Esophagus muscularis mucosa (tissue), 4 donors: ENCODE measurements around the gene GRID1. TPM values are rescaled to one million over a fixed set of nuclear protein-coding genes. Genes with fewer than 3 reads are reported as not detected.

Experiments
- DNase-seq: peaks from one replicate; pipeline ENCODE4 v3.0.0-alpha.2; 2017; ENCODE audit errors: extremely low spot score
- H3K27ac ChIP-seq, 4 donors: fragments of 200-600 bp; sonication (generic); replicated peaks in 1 of 4; 1 replicate in 3 of 4; 2 replicates in 1 of 4; pipeline ENCODE4 v1.5.1; 2016 to 2019; ENCODE audit warnings: mild to moderate bottlenecking in 1 of 4
- H3K27me3 ChIP-seq, 4 donors: fragments of 200-600 bp; sonication (generic); one replicate each; pipeline versions ENCODE4 v1.5.1 to v1.6.0; 2016 to 2019
- H3K36me3 ChIP-seq, 4 donors: fragments of 200-600 bp; sonication (generic); one replicate each; pipeline ENCODE4 v1.5.1; 2016 to 2019
- H3K4me1 ChIP-seq, 4 donors: fragments of 200-600 bp; sonication (generic); one replicate each; pipeline ENCODE4 v1.5.1; 2016 to 2019
- H3K4me3 ChIP-seq, 4 donors: fragments of 200-600 bp; sonication (generic); 1 replicate in 2 of 4; 2 replicates in 2 of 4; pipeline ENCODE4 v1.5.1; 2016 to 2019; ENCODE audit warnings: mild to moderate bottlenecking in 4 of 4, moderate library complexity in 1 of 4
- H3K9me3 ChIP-seq, 4 donors: fragments of 200-600 bp; sonication (generic); 1 replicate in 3 of 4; 2 replicates in 1 of 4; pipeline ENCODE4 v1.5.1; 2016 to 2019
- EP300 ChIP-seq: sonication (generic); formaldehyde crosslinking; IDR thresholded peaks from one replicate; pipeline ENCODE4 v1.6.1; 2017; ENCODE audit warnings: antibody characterized with exemption
- POLR2A ChIP-seq: fragments of 450-650 bp; IDR thresholded peaks from one replicate; pipeline ENCODE4 v1.6.1; 2017; ENCODE audit warnings: antibody characterized with exemption, moderate library complexity, mild to moderate bottlenecking, low read depth
- POLR2AphosphoS5 ChIP-seq, 2 donors: sonication (generic); formaldehyde crosslinking; IDR thresholded peaks; one replicate each; pipeline ENCODE4 v1.6.1; 2017; ENCODE audit warnings: antibody characterized with exemption in 2 of 2
- WGBS: methylation state at CpG from one replicate; pipeline ENCODE4 v1.1.5; 2018; 5-methylcytosine and 5-hydroxymethylcytosine counted together
- intact Hi-C: fragments of 100-400 bp; cut with DNase I; formaldehyde crosslinking; loops from one replicate; pipeline ENCODE4 v1.15.1; 2023
- total RNA-seq, 4 donors: library from RNA; depleted of rRNA; stranded (reverse); fragments of >200 nt; gene quantifications; one replicate each; pipeline versions ENCODE4 v1.1.0 to v1.2.1, GENCODE V29; 2016
- TF ChIP-seq, protein P1 (sequence below), 3 experiments: fragments of 200-600 bp in 2 of 3; fragments of 450-650 bp in 1 of 3; sonication (generic) in 2 of 3; IDR thresholded peaks; one replicate each; pipeline ENCODE4 v1.5.1; 2017 to 2019; ENCODE audit warnings: antibody characterized with exemption in 3 of 3, mild to moderate bottlenecking in 2 of 3, moderate library complexity in 1 of 3

Gene GRID1
- total RNA-seq, 4 donors from 2014 or later = under 0.01 to 1.3 (median 1.1) TPM

DNA sequence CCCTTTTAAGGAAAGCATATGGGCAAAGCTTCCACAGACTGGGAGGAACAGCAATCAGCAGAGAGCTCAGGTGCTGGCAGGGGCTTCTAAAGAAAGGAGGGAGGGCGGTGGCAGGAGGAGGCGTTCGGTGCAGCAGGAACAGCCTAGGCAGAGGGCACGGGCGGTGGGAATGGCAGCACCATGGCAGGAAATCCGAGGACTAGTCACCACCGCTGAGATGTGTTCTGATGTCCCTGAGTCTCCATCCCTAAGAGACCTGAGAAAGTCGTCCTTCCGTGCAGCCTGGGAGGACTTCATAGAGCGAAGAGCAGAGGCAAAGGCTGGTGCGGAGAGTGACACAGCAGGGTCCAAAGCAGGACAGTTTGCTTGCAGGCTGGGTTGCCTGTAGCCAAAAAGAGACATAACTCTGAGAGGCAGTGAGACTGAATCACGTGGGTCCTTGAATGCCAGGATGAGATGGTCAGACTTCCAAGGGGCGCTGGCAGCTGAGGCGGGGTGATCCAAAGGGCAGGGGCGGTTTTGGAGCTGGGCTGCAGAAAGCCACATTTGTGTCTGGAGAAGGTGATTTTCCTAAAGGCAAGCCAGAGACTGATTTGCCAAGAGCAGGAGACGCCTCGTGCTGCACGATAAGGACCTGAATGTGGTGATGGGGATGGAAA lies 35.8 kb upstream of the GRID1 start:
- Histone ChIP-seq H3K4me3 (peak overlapping the region in 1 of 4 donors; percentile 3), H3K27me3 (peaks cover 0 to 8% (median 0%) of the 10 kb centered on the region in 4 donors), H3K27ac (peak overlapping the region in 3 of 4 donors; percentile 27 to 95 (median 85)), H3K9me3 (no peaks in the 10 kb centered on the region), H3K4me1 (peaks cover 36 to 38% (median 37%) of the 10 kb centered on the region in 4 donors), H3K36me3 (no peaks in the 10 kb centered on the region)
- DNase-seq = no peak
- 25% methylated on average over 15 of the region's 18 CpGs for WGBS
- intact Hi-C loops = loop anchor here (5.0 kb wide), 1 partner anchor 45 kb away; no protein-coding TSS in a partner anchor
- TF ChIP-seq POLR2A (no peak), POLR2AphosphoS5 (IDR thresholded peaks at IDR 0.05) (no peak), EP300 (no peak)
- TF ChIP-seq, protein P1, sequence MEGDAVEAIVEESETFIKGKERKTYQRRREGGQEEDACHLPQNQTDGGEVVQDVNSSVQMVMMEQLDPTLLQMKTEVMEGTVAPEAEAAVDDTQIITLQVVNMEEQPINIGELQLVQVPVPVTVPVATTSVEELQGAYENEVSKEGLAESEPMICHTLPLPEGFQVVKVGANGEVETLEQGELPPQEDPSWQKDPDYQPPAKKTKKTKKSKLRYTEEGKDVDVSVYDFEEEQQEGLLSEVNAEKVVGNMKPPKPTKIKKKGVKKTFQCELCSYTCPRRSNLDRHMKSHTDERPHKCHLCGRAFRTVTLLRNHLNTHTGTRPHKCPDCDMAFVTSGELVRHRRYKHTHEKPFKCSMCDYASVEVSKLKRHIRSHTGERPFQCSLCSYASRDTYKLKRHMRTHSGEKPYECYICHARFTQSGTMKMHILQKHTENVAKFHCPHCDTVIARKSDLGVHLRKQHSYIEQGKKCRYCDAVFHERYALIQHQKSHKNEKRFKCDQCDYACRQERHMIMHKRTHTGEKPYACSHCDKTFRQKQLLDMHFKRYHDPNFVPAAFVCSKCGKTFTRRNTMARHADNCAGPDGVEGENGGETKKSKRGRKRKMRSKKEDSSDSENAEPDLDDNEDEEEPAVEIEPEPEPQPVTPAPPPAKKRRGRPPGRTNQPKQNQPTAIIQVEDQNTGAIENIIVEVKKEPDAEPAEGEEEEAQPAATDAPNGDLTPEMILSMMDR (IDR thresholded peaks at IDR 0.05) = no peak

GRCh38 chr10:86401588-86402282 lies 35.1 kb upstream of the GRID1 start:
- Histone ChIP-seq H3K4me3 (peak overlapping the region; percentile 62 to 88 (median 67)), H3K27me3 (peaks cover 0 to 8% (median 0%) of the 10 kb centered on the region in 4 donors), H3K4me1 (peaks cover 36 to 38% (median 37%) of the 10 kb centered on the region in 4 donors), H3K27ac (peak overlapping the region; percentile 65 to 95 (median 88)), H3K36me3 (no peaks in the 10 kb centered on the region), H3K9me3 (no peaks in the 10 kb centered on the region)
- TF ChIP-seq EP300 (no peak), POLR2AphosphoS5 (IDR thresholded peaks at IDR 0.05) (no peak), POLR2A (no peak)
- TF ChIP-seq, protein P1 (IDR thresholded peaks at IDR 0.05) = no peak
- DNase-seq = no peak
- WGBS = 23% methylated on average over 26 of the region's 27 CpGs
- intact Hi-C loops = loop anchor here (5.0 kb wide), 1 partner anchor 46 kb away; no protein-coding TSS in a partner anchor

GRCh38 chr10:86400705-86401587 lies 34.4 kb upstream of the GRID1 start:
- TF ChIP-seq, protein P1 (IDR thresholded peaks at IDR 0.05) = peak in 1 of 3 experiments; percentile 21
- no peak for TF ChIP-seq POLR2AphosphoS5 (IDR thresholded peaks at IDR 0.05)
- Histone ChIP-seq H3K9me3 (no peaks in the 10 kb centered on the region), H3K4me1 (peaks cover 36 to 38% (median 37%) of the 10 kb centered on the region in 4 donors), H3K27me3 (peaks cover 0 to 8% (median 0%) of the 10 kb centered on the region in 4 donors), H3K27ac (peak overlapping the region; percentile 65 to 95 (median 88)), H3K4me3 (peak overlapping the region; percentile 62 to 88 (median 67)), H3K36me3 (no peaks in the 10 kb centered on the region)
- intact Hi-C loops = loop anchor here (5.0 kb wide), 1 partner anchor 46 kb away; no protein-coding TSS in a partner anchor
- no peak for DNase-seq
- under 1% methylated on average over 20 of the region's 76 CpGs for WGBS

DNA sequence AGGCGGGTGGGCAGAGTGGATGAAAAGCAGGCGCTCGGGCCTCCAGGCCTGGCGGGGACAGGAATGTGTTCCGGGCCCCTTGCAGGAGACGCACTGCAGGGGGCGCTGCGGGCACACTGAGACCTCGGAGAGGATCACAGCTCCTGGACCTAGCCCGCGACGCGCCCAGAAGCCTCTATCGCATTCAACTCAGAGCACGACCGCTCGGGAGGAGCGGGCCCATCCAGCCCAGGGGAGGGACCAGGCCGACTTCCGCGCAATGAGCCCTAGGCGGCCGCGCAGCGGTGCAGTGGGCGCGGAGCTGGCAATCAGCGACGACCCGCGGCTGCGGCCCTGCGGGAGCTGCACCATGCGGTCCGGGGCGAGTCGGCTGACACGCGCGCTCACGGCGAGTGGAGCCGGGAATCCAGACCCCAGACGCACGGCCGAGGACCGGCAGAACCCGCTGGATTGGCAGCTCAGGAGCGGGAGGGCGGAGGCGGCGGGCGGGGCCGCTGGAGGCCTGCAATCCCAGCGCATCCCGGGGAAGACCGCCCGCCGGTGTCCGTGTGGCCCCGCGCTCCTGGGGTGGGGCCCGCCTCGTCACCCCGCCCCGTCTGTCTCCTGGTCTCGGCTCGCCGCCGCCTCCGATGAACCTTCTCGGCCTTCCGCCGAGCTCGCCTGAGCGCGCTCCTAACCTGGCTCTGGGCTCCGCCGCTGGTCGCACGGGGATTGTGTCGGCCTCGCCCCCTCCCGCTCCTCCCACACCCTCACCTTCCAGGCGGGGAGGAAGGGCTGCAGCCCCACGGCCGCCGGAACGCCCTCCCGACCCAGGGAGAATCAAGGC lies 33.5 kb upstream of the GRID1 start:
- Histone ChIP-seq H3K9me3 (no peaks in the 10 kb centered on the region), H3K27ac (peak overlapping the region; percentile 65 to 95 (median 88)), H3K36me3 (no peaks in the 10 kb centered on the region), H3K4me3 (peak overlapping the region; percentile 62 to 88 (median 67)), H3K4me1 (peaks cover 36 to 38% (median 37%) of the 10 kb centered on the region in 4 donors), H3K27me3 (peaks cover 0 to 8% (median 0%) of the 10 kb centered on the region in 4 donors)
- DNase-seq = peak; percentile 96
- TF ChIP-seq, protein P1 (IDR thresholded peaks at IDR 0.05) = peak; percentile 92 to 96 (median 95)
- TF ChIP-seq POLR2AphosphoS5 (IDR thresholded peaks at IDR 0.05) (peak; percentile 68), POLR2A (peak; percentile 1), EP300 (no peak)
- intact Hi-C loops = loop anchor here (2.0 to 5.0 kb wide), 2 partner anchors 47 to 185 kb away; no protein-coding TSS in a partner anchor
- under 1% methylated on average over 28 of the region's 90 CpGs for WGBS
